Adrenal gland (tissue), 12 donors: ENCODE measurements around the gene SNAPC5. TPM values are rescaled to one million over a fixed set of nuclear protein-coding genes. Genes with fewer than 3 reads are reported as not detected.
"Not testable (repeated sequence)": the region's sequence is repeated elsewhere in the genome, so short reads cannot be mapped to it uniquely, and the experiment has no call there.

ENCODE experiments used
- DNase-seq, 7 donors: peaks; one replicate each; pipeline ENCODE4 v3.0.0-alpha.2; 2019 to 2020
- H3K27ac ChIP-seq, 5 donors: fragments of 200-600 bp; sonication (generic) in 4 of 5; 1 replicate in 3 of 5; 2 replicates in 2 of 5; pipeline versions ENCODE4 v1.5.1 to v1.8.0; 2016 to 2020; ENCODE audit warnings: mild to moderate bottlenecking in 1 of 5
- H3K27me3 ChIP-seq: fragments of 200-600 bp; 2 replicates; pipeline ENCODE4 v1.8.0; 2021
- H3K36me3 ChIP-seq, 2 donors: fragments of 200-600 bp; replicated peaks in 1 of 2; 1 replicate in 1 of 2; 2 replicates in 1 of 2; pipeline versions ENCODE4 v1.5.1 to v1.8.0; 2018 to 2022
- H3K4me1 ChIP-seq, 2 donors: fragments of 200-600 bp; replicated peaks in 1 of 2; 1 replicate in 1 of 2; 2 replicates in 1 of 2; pipeline versions ENCODE4 v1.5.1 to v1.8.0; 2018 to 2021
- H3K4me3 ChIP-seq, 4 donors: fragments of 200-600 bp; sonication (generic) in 3 of 4; one replicate each; pipeline ENCODE4 v1.5.1; 2016 to 2018
- H3K9me3 ChIP-seq, 3 donors: fragments of 200-600 bp; sonication (generic) in 1 of 3; replicated peaks in 1 of 3; 1 replicate in 2 of 3; 2 replicates in 1 of 3; pipeline versions ENCODE4 v1.5.1 to v1.8.0; 2016 to 2021
- POLR2A ChIP-seq, 2 donors: fragments of 450-650 bp; IDR thresholded peaks; one replicate each; pipeline ENCODE4 v1.6.1; 2017; ENCODE audit warnings: antibody characterized with exemption in 2 of 2, mild to moderate bottlenecking in 2 of 2, moderate library complexity in 1 of 2
- WGBS, 4 donors: extraction: QIAGEN DNeasy Blood & Tissue Kit in 2 of 4; methylation state at CpG; one replicate each; pipeline versions ENCODE4 v1.1.5 to v1.1.7; 2013 to 2017; 5-methylcytosine and 5-hydroxymethylcytosine counted together
- intact Hi-C, 2 donors: fragments of 100-400 bp; cut with DNase I; formaldehyde crosslinking; loops; one replicate each; pipeline versions ENCODE4 v1.14.1 to v1.15.0; 2022 to 2023
- polyA plus RNA-seq, 3 donors: library from polyadenylated mRNA; stranded (reverse); fragments of 200-250 nt in 2 of 3; fragments of 350-450 nt in 1 of 3; fragmentation: Illumina TruSeq in 1 of 3; extraction: RNeasy Lipid Tissue Mini Kit (QIAGEN cat#74804) in 1 of 3; gene quantifications; one replicate each; pipeline ENCODE4 v1.2.3, GENCODE V29; 2013 to 2014
- total RNA-seq, 9 donors: library from RNA; depleted of rRNA in 4 of 9; stranded (reverse); fragments of >200 nt in 4 of 9; fragments of 120-200 nt in 1 of 9; fragmentation: NEBNext Ultra II Directional in 1 of 9; extraction: Animal tissue kit (Norgen Biotek cat#: 25700) in 1 of 9; gene quantifications; one replicate each; pipeline versions ENCODE4 v1.1.0 to v1.2.4, GENCODE V29; 2013 to 2023
- TF ChIP-seq, protein P1 (sequence below), 6 experiments: fragments of 450-650 bp in 4 of 6; fragments of 200-600 bp in 2 of 6; sonication (generic) in 1 of 6; IDR thresholded peaks; 1 replicate in 5 of 6; 2 replicates in 1 of 6; pipeline versions ENCODE4 v1.5.1 to v1.8.0; 2016 to 2021; ENCODE audit warnings: antibody characterized with exemption in 6 of 6, mild to moderate bottlenecking in 2 of 6, moderate library complexity in 1 of 6
- donor health status: healthy with polysubstance abuse.
- donor health status: Bipolar disorder and iron deficiency.
- donor health status: DM: yes; HTN: yes; CAD: no.
- donor health status: DM: no; HTN: no; CAD: no.
- donor health status: DM: no; HTN: no; CAD: no.
- donor health status: DM: yes; HTN: yes; CAD: no.

SNAPC5 gene
- total and polyA plus RNA-seq, 12 donors: 24.4 to 64.1 (median 31.9) TPM

GRCh38 chr15:66461917-66462316 lies 35.6 kb downstream of the SNAPC5 start:
- Histone ChIP-seq H3K27ac (no peak overlapping the region), H3K4me1 (no peaks in the 10 kb centered on the region), H3K4me3 (no peak overlapping the region), H3K36me3 (no peaks in the 10 kb centered on the region), H3K9me3 (no peaks in the 10 kb centered on the region), H3K27me3 (no peaks in the 10 kb centered on the region)
- TF ChIP-seq, protein P1, sequence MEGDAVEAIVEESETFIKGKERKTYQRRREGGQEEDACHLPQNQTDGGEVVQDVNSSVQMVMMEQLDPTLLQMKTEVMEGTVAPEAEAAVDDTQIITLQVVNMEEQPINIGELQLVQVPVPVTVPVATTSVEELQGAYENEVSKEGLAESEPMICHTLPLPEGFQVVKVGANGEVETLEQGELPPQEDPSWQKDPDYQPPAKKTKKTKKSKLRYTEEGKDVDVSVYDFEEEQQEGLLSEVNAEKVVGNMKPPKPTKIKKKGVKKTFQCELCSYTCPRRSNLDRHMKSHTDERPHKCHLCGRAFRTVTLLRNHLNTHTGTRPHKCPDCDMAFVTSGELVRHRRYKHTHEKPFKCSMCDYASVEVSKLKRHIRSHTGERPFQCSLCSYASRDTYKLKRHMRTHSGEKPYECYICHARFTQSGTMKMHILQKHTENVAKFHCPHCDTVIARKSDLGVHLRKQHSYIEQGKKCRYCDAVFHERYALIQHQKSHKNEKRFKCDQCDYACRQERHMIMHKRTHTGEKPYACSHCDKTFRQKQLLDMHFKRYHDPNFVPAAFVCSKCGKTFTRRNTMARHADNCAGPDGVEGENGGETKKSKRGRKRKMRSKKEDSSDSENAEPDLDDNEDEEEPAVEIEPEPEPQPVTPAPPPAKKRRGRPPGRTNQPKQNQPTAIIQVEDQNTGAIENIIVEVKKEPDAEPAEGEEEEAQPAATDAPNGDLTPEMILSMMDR (IDR thresholded peaks at IDR 0.05): no peak
- TF ChIP-seq POLR2A (IDR thresholded peaks at IDR 0.05): no peak
- intact Hi-C loops: no loop called here
- WGBS, 4 donors: 95 to 97% (median 97%) methylated on average over 2 of the region's 2 CpGs
- DNase-seq: no peak

- H3K36me3 ChIP-seq, intact Hi-C loops, H3K27ac ChIP-seq, H3K9me3 ChIP-seq, H3K4me3 ChIP-seq, H3K27me3 ChIP-seq, DNase-seq, H3K4me1 ChIP-seq: not testable (repeated sequence)
- WGBS, 4 donors: 94 to 98% (median 96%) methylated on average over 6 of the region's 6 CpGs
Measured at GRCh38 chr15:66461294-66461693, 36.3 kb downstream of the SNAPC5 start.

- 83 to 89% (median 84%) methylated on average over 3 of the region's 3 CpGs for WGBS, 4 donors
- TF ChIP-seq, protein P1 (IDR thresholded peaks at IDR 0.05): no peak
- no peak for TF ChIP-seq POLR2A (IDR thresholded peaks at IDR 0.05)
- no peak overlapping the region for H3K4me3 ChIP-seq
- H3K27ac ChIP-seq: no peak overlapping the region
- intact Hi-C loops: no loop called here
- no peaks in the 10 kb centered on the region for H3K27me3 ChIP-seq
- H3K4me1 ChIP-seq: no peaks in the 10 kb centered on the region
- no peaks in the 10 kb centered on the region for H3K36me3 ChIP-seq
- no peaks in the 10 kb centered on the region for H3K9me3 ChIP-seq
- DNase-seq: no peak
Measured at GRCh38 chr15:66459818-66460615, 37.5 kb downstream of the SNAPC5 start.

- H3K9me3 ChIP-seq: no peaks in the 10 kb centered on the region
- DNase-seq: no peak
- H3K27ac ChIP-seq: no peak overlapping the region
- intact Hi-C loops: no loop called here
- WGBS, 4 donors: 61 to 71% (median 63%) methylated on average over 3 of the region's 3 CpGs
- no peaks in the 10 kb centered on the region for H3K36me3 ChIP-seq
- no peak for TF ChIP-seq POLR2A (IDR thresholded peaks at IDR 0.05)
- TF ChIP-seq, protein P1 (IDR thresholded peaks at IDR 0.05): no peak
- H3K4me3 ChIP-seq: no peak overlapping the region
- H3K27me3 ChIP-seq: no peaks in the 10 kb centered on the region
- peaks cover 4 to 15% of the 10 kb centered on the region in 2 donors for H3K4me1 ChIP-seq
Measured at GRCh38 chr15:66456211-66456610, 41.4 kb downstream of the SNAPC5 start.

DNA sequence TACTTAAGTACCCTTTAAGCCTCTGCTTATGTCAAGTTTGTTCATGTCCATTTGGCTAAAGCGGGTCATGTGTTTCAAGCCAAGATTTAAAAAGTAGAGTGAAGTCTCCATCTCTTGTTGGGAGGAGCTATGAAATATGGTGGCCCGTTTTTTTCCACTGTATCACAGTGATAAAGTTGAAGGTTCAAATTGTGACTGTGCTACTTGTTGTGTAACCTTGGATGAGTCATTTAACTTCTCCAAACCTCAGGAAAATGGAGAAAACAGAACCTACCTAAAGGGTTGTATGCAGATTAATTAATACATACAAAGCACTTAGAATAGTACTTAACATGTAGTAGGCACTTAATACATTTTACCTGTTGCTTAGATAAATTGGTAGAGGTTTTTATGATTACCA lies 43.4 kb downstream of the SNAPC5 start:
- TF ChIP-seq POLR2A (IDR thresholded peaks at IDR 0.05): no peak
- TF ChIP-seq, protein P1 (IDR thresholded peaks at IDR 0.05): no peak
- H3K9me3 ChIP-seq: no peaks in the 10 kb centered on the region
- H3K27me3 ChIP-seq: no peaks in the 10 kb centered on the region
- DNase-seq: peak in 1 of 7 donors; percentile 30
- WGBS, 4 donors: 63 to 74% (median 71%) methylated on average over 2 of the region's 2 CpGs
- H3K36me3 ChIP-seq: no peaks in the 10 kb centered on the region
- peaks cover 4 to 15% of the 10 kb centered on the region in 2 donors for H3K4me1 ChIP-seq
- no peak overlapping the region for H3K27ac ChIP-seq
- no peak overlapping the region for H3K4me3 ChIP-seq
- intact Hi-C loops: no loop called here
